DMS114 treated with DMSO at 0.1 percent for 48 hours (cell line): ENCODE measurements around the gene TEX52.

Experiments
- DNase-seq: peaks from one replicate; lab custom pipeline; 2025; ENCODE audit not compliant: unreplicated experiment; lab: John Stamatoyannopoulos, UW

TEX52 gene

GRCh38 chr12:2857021-2857431 lies at the start of gene TEX52:
Gene TEX52 (minus strand): TSS chr12:2857039. CDS start chr12:2857026, 13 bp downstream.
- no peak for DNase-seq

DNA sequence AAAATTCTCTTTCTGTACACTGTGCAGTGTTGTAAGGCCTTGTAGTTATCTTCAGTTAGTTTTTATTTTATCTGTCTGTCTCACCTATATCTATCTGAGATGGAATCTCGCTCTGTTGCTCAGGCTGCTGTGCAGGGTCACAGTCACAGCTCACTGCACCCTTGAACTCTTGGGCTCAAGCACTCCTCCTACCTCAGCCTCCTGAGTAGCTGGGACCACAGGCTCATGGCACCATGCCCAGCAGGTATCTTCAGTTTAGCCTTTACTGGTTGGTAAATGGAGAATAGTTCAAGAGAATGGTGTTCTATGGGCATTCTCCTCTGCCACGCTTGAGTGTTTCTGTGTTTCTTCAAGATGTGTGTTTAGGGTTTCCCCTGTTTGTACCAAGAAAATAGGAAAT lies 47.4 kb upstream of the TEX52 start:
- no peak for DNase-seq

DNA sequence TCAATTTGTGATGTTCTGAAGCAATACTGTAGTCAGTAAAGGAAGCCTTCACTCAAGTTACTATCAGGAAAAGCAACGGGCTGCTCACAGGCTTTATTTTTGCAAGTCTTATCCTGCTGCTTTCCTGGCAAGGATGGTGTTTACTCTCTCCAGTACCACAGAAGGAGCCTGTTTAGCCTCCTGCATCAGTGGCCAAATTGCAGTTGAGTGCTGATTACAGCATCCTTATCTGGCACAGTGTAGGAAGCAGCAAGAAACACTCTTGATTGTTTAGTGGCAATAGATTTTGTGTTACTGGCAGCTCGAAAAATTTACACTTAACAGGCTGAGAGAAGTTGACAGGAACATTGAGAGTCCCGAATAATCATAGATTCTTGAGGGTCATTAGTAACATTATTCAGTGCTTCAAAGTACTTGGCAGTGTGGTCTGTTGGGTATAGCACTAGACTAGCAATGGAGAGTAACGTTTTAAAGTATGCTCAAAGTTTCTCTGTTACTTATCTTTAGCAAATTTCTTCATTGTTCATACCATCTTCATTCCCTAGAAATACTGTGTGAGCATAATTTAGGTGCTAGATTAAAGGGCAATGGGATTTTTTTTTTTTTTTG lies 45.5 kb upstream of the TEX52 start:
- no peak for DNase-seq

DNA sequence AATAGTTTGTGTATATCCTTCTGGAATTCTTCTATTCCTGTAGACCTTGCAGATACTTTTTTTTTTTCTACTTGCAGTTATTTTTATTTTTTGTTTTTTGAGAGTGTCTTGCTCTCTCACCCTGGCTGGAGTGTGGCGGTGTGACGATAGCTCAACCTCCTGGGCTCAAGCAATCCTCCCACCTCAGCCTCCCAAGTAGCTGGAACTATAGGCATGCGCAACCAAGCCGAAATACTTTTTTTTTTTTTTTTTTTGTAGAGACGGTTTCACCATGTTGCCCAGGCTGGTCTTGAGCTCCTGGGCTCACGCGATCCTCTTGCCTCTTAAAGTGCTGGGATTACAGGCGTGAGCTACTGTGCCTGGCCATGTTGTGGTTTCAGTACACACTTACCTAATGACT lies 43.8 kb upstream of the TEX52 start:
- DNase-seq, result no peak

GRCh38 chr12:2897418-2897817 lies 40.6 kb upstream of the TEX52 start:
- no peak for DNase-seq

GRCh38 chr12:2895511-2895910 lies 38.7 kb upstream of the TEX52 start:
- DNase-seq, result no peak

DNA sequence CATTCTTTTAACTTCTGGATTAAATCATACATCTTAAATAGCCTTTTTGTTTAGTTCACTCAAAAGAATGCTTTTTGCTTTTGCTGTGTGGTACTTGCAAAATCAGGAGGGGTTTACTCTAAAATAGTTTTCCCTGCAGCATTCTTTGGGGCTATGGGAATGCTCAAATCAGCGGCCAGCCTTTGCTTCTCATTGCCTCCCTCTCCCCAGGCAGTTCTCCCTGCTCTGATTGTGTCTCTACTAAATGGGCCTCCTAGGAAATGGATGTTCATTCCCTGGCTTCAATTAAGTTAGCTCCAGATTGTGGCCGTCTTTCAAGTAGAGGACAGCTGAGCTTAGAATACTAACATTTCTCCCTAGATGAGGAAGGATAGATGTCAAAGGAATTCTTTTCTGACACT lies 38.2 kb upstream of the TEX52 start:
- DNase-seq, result no peak

DNA sequence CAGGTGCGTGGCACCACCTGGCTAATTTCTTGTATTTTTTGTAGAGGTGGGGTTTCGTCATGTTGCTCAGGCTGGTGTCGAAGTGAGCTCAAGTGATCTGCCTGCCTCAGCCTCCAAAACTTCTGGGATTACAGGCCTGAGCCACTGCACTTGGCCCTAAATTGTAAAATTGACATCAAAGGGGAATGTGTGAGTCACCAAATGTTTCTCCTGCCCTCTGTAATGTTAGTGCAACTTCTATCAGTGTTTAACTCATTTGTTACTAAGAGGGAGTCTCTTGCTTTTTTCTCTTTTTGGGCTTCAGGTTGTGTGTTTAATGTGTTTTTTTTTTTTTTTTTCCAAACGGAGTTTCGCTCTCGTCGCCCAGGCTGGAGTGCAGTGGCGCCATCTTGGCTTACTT lies 36.2 kb upstream of the TEX52 start:
- no peak for DNase-seq

GRCh38 chr12:2892246-2892645 lies 35.4 kb upstream of the TEX52 start:
- DNase-seq, result no peak

DNA sequence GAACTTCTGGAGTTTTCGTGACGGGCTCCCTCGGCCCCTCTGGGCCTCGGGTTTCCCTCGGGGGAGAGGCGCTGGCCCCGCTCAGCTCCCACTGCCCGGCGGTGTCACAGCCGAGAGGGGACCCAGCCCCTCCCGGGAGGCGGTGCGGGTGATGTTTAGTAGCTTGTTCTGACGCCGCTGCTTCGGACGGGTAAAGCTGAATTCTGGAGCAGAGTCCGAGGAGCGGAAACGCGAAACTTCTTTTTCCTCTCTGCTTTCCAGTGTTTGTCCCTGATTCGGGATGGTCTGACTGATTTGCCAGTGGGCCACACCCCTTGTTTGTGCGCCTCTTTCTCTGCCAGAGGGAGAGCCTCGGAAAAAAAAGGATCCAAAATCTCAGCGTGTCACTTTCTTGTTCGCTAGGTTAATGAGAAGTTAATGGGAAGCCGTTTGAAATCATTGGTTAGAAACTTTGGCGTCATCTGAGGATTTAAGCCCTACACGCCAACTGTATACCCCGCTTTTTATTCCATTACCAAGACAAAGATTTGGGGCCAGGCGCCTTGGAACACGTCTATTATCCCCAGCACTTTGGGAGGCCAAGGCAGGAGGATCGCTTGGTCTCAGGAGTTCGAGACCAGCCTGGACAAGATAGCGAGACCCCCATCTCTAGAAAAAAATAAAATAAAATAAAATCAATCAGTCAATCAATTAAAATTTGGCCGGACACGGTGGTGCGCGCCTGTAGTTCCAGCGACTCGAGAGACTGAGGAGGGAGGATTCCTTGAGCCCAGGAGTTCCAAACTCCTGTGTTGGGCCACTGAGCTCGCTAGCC lies 34.6 kb upstream of the TEX52 start:
- DNase-seq, result peak; percentile 62

- DNase-seq, result peak; percentile 97
Observed at GRCh38 chr12:2890388-2891239, 33.8 kb upstream of the TEX52 start, which contains the start of gene TULP3. Gene TULP3 (plus strand): TSS chr12:2890891. CDS start chr12:2890948, 57 bp downstream.

DNA sequence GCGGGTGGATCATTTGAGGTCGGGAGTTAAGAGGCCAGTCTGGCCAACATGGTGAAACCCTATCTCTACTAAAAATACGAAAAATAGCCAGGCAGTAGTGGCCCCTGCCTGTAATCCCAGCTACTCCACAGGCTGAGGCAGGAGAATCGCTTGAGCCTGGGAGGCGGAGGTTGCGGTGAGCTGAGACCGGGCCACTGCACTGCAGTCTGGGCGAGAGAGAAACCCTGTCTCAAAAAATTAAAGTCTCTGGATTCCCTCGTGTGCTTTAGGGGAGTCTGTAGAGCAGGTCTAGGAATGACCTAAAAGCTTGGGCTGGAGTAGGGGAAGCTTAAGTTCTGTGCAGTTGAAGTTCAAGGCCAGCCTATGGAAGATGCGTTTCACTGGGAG lies 33.2 kb upstream of the TEX52 start:
- DNase-seq, result no peak

DNA sequence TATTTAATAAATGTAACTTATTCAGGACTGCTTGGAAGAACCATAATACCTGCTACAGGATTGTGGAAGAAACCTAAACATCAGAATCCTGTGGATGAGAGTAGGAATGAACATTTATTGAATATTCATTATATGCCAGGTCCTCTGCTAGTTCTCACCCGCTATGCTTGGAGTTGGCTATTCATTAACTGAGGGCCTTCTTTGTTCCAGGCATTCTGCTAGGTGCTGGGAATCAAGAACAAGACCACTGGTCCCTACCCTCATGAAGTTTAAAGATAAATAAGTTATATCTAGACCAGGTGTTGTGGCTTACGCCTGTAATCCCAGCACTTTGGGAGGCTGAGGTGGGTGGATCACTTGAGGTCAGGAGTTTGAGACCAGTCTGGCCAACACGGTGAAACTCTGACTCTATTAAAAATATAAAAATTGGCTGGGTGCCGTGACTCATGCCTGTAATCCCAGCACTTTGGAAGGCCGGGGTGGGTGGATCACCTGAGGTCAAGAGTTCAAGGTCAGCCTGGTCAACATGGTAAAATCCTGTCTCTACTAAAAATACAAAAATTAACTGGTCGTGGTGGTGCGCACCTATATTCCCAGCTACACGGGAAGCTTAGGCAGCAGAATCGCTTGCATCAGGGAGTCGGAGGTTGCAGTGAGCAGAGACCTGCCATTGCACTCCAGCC lies 30.1 kb upstream of the TEX52 start:
- DNase-seq, result no peak

GRCh38 chr12:2884810-2885209 lies 28.0 kb upstream of the TEX52 start:
- no peak for DNase-seq

DNA sequence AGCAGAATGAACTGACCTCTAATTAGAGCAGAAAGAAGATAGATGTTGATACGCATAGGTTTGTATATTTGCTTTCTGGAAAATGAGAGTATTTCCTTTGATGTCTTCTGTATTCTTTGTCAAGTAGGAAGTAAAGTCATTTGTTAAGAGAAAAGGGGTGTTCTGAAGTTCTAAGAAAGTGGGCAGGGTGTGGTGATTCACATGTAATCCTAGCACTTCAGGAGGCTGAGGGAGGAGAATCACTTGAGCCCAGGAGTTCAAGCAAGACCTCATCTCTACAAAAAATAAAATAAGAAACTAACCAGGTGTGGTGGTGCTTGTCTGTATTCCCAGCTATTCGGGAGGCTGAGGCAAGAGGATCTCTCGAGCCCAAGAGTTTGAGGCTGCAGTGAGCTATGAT lies 23.0 kb upstream of the TEX52 start:
- no peak for DNase-seq

DNA sequence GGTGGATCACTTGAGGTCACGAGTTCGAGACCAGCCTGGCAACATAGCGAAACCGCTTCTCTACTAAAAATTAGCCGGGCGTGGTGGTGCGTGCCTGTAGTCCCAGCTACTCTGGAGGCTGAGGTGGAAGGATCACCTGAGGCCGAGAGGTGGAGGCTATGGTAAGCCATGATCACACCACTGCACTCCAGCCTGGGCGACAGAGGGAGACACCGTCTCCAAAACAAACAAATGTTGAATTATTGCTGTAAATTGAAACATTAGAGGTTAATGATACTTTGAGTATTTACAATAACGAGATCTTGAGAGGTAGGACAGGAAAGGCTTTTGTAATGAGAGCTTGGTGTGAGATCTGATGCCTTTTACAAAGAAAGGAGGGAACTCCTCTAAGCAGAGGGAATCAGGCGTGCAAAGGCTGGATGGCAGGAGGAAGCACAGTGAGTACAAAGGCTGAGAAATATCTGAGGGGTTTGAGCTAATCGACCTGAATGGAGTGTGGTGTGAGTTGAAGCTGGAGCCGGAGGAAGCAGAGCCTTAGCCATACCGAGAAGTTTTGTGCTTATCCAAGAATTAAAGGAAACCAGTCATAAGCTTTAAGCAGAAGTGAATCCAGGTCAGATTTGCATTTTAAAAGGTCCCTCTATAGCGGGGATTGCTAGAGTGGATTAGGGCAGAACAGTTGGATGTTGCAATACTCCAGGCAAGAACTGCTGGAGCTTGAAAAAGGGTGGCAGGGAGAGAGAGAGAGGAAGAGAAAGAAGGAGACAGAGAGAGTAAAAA lies 21.3 kb upstream of the TEX52 start:
- DNase-seq, result no peak

DNA sequence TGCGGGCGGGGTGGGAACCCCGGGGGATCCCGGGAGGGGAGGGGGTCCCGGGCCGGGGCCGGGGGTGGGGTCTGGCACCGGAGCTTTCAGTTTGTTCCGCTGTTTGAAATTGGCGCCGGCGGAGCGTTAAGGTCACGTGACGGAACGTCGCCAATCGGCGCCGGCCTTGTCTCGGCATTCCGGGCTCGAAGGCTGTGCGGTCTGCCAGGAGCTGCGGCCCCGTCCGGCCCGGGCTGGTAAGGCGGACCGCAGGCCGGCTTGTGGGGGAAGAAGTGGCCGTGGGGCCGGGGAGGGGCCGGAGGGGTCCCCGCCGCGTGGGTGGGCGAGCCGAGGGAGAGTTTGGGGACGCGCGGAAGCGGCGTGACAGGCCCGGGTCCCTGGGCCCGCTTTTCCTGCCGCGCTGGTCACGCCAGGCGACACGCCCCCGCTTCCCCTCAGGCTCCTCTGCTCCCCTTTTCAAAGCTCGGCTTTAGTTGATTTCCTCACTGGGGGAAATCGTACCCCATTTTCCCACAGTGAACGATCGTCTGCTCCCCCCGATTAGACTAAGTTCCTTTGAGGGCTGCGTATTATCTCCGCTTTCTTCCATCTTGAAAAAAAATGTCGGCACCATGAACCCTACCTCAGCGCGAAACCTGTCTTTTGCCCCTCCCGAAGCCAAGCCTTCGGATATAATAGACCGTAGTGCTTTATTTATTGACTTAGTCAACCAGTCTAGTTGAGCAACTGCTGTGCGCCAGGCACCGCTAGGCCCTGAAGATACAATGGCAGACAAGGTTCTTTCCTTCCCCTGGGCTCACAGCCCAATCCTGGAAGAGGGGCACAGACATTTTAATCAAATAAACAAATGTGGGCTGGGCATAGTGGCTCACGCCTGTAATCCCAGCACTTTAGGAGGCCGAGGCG lies 20.5 kb upstream of the TEX52 start, which contains the start of the genes FOXM1 and RHNO1:
TSS of gene FOXM1 (minus strand) at position 128 of the 906 bp plus-strand sequence. CDS start 2,696 bp downstream, outside the sequence.
TSS of gene RHNO1 (plus strand) at position 177 of the 906 bp plus-strand sequence. CDS start 8,144 bp downstream, outside the sequence.
- peak; percentile 72 for DNase-seq

DNA sequence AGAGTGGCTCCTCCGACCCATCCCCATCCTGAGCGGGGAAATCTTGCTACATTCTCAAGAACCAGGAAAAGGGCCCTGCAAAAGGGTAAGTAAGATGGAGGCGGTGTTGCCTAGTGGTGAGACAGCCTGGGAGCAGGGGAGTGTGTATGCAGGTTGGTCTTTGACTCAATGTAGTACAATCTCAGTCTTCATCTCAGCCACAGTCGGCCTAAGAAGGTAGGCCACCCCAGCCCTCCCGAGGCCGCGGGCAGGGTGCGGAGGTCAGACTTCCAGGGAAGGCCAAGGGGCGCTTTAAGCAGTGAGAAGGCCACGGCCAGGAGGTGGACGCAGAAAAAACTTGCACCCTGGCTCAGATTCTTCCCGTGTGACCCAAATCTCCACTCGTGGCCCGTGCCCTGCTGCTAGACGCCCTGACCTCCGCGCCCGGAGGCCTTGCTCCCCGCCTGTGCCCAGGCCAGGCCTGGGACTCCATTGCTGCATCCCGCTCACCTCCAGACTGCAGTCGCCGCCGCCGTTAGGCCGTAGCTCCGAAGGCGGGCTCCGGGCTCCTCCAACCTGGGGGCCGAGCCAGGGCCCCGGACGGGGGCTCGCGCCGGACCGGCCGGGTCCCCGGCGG lies 19.7 kb upstream of the TEX52 start:
- peak; percentile 37 for DNase-seq
